Dendritic cell treated with granulocyte-macrophage colony-stimulating factor and Interleukin-4, amounts not matched to agents 40 ng/mL and 50 ng/mL, for 4 days (primary cell): Measurements from ENCODE around the gene PARS2.
A peak's percentile ranks its signal among the peaks of the same experiment; 100 is the strongest.

Experiments
- H3K27ac Mint-ChIP-seq: one replicate; pipeline ENCODE4 v1.8.0; 2022; ENCODE audit warnings: mild to moderate bottlenecking, mixed read lengths
- H3K27me3 Mint-ChIP-seq: one replicate; pipeline ENCODE4 v1.8.0; 2022; ENCODE audit warnings: mild to moderate bottlenecking, mixed read lengths
- H3K36me3 Mint-ChIP-seq: one replicate; pipeline ENCODE4 v1.8.0; 2022; ENCODE audit warnings: low read depth, mixed read lengths
- H3K4me1 Mint-ChIP-seq: one replicate; pipeline ENCODE4 v1.8.0; 2022; ENCODE audit warnings: low read depth, mixed read lengths
- H3K4me3 Mint-ChIP-seq: one replicate; pipeline ENCODE4 v1.8.0; 2022; ENCODE audit warnings: mild to moderate bottlenecking, moderate library complexity, mixed read lengths
- H3K9me3 Mint-ChIP-seq: one replicate; pipeline ENCODE4 v1.8.0; 2022; ENCODE audit warnings: mixed read lengths
- intact Hi-C: fragments of 100-400 bp; cut with micrococcal nuclease; formaldehyde crosslinking; loops from one replicate; pipeline ENCODE4 v1.15.0; 2022

The PARS2 gene

GRCh38 chr1:54714881-54715492, 49.3 kb downstream of the PARS2 start:
- peaks cover 30% of the 10 kb centered on the region for H3K36me3 Mint-ChIP-seq
- peaks cover 2% of the 10 kb centered on the region for H3K27me3 Mint-ChIP-seq
- peaks cover 27% of the 10 kb centered on the region for H3K4me1 Mint-ChIP-seq
- H3K4me3 Mint-ChIP-seq = peak overlapping the region; percentile 89
- H3K27ac Mint-ChIP-seq = peak overlapping the region; percentile 85
- no peaks in the 10 kb centered on the region for H3K9me3 Mint-ChIP-seq
- intact Hi-C loops = loop anchor here (1.0 to 5.0 kb wide), 2 partner anchors 49 to 663 kb away; partner anchors contain the start of genes PARS2, TCEANC2 and TMEM59

GRCh38 chr1:54711536-54711935, 52.8 kb downstream of the PARS2 start:
- no peak overlapping the region for H3K4me3 Mint-ChIP-seq
- no peak overlapping the region for H3K27ac Mint-ChIP-seq
- H3K36me3 Mint-ChIP-seq = peaks cover 6% of the 10 kb centered on the region
- H3K9me3 Mint-ChIP-seq = no peaks in the 10 kb centered on the region
- peaks cover 2% of the 10 kb centered on the region for H3K27me3 Mint-ChIP-seq
- intact Hi-C loops = no loop called here
- peaks cover 14% of the 10 kb centered on the region for H3K4me1 Mint-ChIP-seq

GRCh38 chr1:54710841-54711240, 53.5 kb downstream of the PARS2 start:
- no peak overlapping the region for H3K27ac Mint-ChIP-seq
- no peak overlapping the region for H3K4me3 Mint-ChIP-seq
- no peaks in the 10 kb centered on the region for H3K9me3 Mint-ChIP-seq
- H3K36me3 Mint-ChIP-seq = peaks cover 4% of the 10 kb centered on the region
- H3K4me1 Mint-ChIP-seq = peaks cover 8% of the 10 kb centered on the region
- peaks cover 2% of the 10 kb centered on the region for H3K27me3 Mint-ChIP-seq
- intact Hi-C loops = no loop called here

GRCh38 chr1:54710434-54710833, 53.9 kb downstream of the PARS2 start:
- Mint-ChIP-seq H3K9me3 (no peaks in the 10 kb centered on the region), H3K27ac (no peak overlapping the region), H3K27me3 (peaks cover 2% of the 10 kb centered on the region), H3K4me3 (no peak overlapping the region), H3K4me1 (peaks cover 6% of the 10 kb centered on the region), H3K36me3 (no peaks in the 10 kb centered on the region)
- intact Hi-C loops = no loop called here

GRCh38 chr1:54709547-54710292, 54.6 kb downstream of the PARS2 start:
- Mint-ChIP-seq H3K27ac (no peak overlapping the region), H3K9me3 (no peaks in the 10 kb centered on the region), H3K4me1 (no peaks in the 10 kb centered on the region), H3K36me3 (no peaks in the 10 kb centered on the region), H3K4me3 (no peak overlapping the region), H3K27me3 (peaks cover 2% of the 10 kb centered on the region)
- intact Hi-C loops = no loop called here

GRCh38 chr1:54708385-54708784, 55.9 kb downstream of the PARS2 start:
- H3K36me3 Mint-ChIP-seq = no peaks in the 10 kb centered on the region
- intact Hi-C loops = no loop called here
- H3K27me3 Mint-ChIP-seq = no peaks in the 10 kb centered on the region
- no peaks in the 10 kb centered on the region for H3K4me1 Mint-ChIP-seq
- no peak overlapping the region for H3K27ac Mint-ChIP-seq
- no peak overlapping the region for H3K4me3 Mint-ChIP-seq
- H3K9me3 Mint-ChIP-seq = no peaks in the 10 kb centered on the region
